GM23338 (cell line): ENCODE data around the gene MUC22.

Source experiments
- EZH2 ChIP-seq: fragments of 200-600 bp; sonication (generic); IDR thresholded peaks from one replicate; pipeline ENCODE4 v1.8.0; 2017; ENCODE audit warnings: antibody characterized with exemption, mild to moderate bottlenecking, low read depth; ENCODE audit not compliant: unreplicated experiment
- EZH2phosphoT487 ChIP-seq: fragments of 200-600 bp; sonication (generic); IDR thresholded peaks from one replicate; pipeline ENCODE4 v1.8.1; 2018; ENCODE audit warnings: antibody characterized with exemption; ENCODE audit not compliant: unreplicated experiment
- TF ChIP-seq, protein P1 (sequence below), 2 experiments: fragments of 200-600 bp in 1 of 2; sonication (generic) in 1 of 2; conservative IDR thresholded peaks; 2 replicates each; pipeline versions ENCODE4 v1.5.1 to v1.6.1; 2016 to 2017; ENCODE audit warnings: antibody characterized with exemption in 2 of 2, low read depth in 2 of 2, mild to moderate bottlenecking in 2 of 2, moderate library complexity in 1 of 2
- TF ChIP-seq, protein P2 (sequence below): fragments of 250-450 bp; sonication (Bioruptor Pico); IDR thresholded peaks from 2 replicates; pipeline ENCODE4 v1.5.0; 2020; ENCODE audit warnings: mild to moderate bottlenecking, moderate library complexity

DNA sequence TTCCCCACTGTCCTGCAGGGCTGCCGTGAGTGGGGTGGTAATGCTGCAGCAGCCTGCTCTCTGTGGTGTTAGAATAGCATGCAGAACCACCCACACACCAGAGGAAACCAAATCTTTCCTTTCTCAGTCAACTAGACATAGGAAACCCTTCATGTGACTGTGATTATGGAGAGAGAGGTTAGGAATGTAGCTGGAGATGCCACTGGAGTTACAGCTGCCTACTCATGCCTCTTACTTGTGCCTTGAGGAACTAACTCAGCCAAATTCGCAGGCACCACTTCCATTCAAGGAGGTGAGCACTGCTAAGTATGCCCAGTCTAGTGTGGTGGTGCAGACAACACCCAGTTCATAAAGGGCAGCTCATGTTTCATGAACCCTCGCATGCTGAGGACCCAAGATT lies 27.4 kb downstream of the MUC22 start:
- TF ChIP-seq EZH2phosphoT487 (no peak), EZH2 (no peak)
- TF ChIP-seq, protein P1, sequence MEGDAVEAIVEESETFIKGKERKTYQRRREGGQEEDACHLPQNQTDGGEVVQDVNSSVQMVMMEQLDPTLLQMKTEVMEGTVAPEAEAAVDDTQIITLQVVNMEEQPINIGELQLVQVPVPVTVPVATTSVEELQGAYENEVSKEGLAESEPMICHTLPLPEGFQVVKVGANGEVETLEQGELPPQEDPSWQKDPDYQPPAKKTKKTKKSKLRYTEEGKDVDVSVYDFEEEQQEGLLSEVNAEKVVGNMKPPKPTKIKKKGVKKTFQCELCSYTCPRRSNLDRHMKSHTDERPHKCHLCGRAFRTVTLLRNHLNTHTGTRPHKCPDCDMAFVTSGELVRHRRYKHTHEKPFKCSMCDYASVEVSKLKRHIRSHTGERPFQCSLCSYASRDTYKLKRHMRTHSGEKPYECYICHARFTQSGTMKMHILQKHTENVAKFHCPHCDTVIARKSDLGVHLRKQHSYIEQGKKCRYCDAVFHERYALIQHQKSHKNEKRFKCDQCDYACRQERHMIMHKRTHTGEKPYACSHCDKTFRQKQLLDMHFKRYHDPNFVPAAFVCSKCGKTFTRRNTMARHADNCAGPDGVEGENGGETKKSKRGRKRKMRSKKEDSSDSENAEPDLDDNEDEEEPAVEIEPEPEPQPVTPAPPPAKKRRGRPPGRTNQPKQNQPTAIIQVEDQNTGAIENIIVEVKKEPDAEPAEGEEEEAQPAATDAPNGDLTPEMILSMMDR (conservative IDR thresholded peaks at IDR 0.05; ENCODE audit: low read depth in 2 of 2) = no peak
- TF ChIP-seq, protein P2, sequence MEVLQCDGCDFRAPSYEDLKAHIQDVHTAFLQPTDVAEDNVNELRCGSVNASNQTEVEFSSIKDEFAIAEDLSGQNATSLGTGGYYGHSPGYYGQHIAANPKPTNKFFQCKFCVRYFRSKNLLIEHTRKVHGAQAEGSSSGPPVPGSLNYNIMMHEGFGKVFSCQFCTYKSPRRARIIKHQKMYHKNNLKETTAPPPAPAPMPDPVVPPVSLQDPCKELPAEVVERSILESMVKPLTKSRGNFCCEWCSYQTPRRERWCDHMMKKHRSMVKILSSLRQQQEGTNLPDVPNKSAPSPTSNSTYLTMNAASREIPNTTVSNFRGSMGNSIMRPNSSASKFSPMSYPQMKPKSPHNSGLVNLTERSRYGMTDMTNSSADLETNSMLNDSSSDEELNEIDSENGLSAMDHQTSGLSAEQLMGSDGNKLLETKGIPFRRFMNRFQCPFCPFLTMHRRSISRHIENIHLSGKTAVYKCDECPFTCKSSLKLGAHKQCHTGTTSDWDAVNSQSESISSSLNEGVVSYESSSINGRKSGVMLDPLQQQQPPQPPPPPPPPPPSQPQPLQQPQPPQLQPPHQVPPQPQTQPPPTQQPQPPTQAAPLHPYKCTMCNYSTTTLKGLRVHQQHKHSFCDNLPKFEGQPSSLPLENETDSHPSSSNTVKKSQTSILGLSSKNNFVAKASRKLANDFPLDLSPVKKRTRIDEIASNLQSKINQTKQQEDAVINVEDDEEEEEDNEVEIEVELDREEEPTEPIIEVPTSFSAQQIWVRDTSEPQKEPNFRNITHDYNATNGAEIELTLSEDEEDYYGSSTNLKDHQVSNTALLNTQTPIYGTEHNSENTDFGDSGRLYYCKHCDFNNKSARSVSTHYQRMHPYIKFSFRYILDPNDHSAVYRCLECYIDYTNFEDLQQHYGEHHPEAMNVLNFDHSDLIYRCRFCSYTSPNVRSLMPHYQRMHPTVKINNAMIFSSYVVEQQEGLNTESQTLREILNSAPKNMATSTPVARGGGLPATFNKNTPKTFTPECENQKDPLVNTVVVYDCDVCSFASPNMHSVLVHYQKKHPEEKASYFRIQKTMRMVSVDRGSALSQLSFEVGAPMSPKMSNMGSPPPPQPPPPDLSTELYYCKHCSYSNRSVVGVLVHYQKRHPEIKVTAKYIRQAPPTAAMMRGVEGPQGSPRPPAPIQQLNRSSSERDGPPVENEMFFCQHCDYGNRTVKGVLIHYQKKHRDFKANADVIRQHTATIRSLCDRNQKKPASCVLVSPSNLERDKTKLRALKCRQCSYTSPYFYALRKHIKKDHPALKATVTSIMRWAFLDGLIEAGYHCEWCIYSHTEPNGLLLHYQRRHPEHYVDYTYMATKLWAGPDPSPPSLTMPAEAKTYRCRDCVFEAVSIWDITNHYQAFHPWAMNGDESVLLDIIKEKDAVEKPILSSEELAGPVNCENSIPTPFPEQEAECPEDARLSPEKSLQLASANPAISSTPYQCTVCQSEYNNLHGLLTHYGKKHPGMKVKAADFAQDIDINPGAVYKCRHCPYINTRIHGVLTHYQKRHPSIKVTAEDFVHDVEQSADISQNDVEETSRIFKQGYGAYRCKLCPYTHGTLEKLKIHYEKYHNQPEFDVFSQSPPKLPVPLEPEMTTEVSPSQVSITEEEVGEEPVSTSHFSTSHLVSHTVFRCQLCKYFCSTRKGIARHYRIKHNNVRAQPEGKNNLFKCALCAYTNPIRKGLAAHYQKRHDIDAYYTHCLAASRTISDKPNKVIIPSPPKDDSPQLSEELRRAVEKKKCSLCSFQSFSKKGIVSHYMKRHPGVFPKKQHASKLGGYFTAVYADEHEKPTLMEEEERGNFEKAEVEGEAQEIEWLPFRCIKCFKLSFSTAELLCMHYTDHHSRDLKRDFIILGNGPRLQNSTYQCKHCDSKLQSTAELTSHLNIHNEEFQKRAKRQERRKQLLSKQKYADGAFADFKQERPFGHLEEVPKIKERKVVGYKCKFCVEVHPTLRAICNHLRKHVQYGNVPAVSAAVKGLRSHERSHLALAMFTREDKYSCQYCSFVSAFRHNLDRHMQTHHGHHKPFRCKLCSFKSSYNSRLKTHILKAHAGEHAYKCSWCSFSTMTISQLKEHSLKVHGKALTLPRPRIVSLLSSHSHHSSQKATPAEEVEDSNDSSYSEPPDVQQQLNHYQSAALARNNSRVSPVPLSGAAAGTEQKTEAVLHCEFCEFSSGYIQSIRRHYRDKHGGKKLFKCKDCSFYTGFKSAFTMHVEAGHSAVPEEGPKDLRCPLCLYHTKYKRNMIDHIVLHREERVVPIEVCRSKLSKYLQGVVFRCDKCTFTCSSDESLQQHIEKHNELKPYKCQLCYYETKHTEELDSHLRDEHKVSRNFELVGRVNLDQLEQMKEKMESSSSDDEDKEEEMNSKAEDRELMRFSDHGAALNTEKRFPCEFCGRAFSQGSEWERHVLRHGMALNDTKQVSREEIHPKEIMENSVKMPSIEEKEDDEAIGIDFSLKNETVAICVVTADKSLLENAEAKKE (CRISPR knock-in tag) = no peak
